Gastroesophageal sphincter (tissue), 4 donors: Measurements from ENCODE around the gene BAIAP2L1. TPM values are rescaled to one million over a fixed set of nuclear protein-coding genes. Genes with fewer than 3 reads are reported as not detected.
A peak's percentile ranks its signal among the peaks of the same experiment; 100 is the strongest.

Source experiments
- ATAC-seq: fragments of 150-250 bp; one replicate; pipeline ENCODE4 v1.9.1; 2016; ENCODE audit warnings: mild to moderate bottlenecking, moderate library complexity
- H3K27ac ChIP-seq, 4 donors: fragments of 200-600 bp; sonication (generic) in 3 of 4; 1 replicate in 3 of 4; 2 replicates in 1 of 4; pipeline ENCODE4 v1.5.1; 2016 to 2019
- H3K27me3 ChIP-seq: fragments of 200-600 bp; sonication (generic); one replicate; pipeline ENCODE4 v1.5.1; 2019
- H3K36me3 ChIP-seq, 2 donors: fragments of 200-600 bp; sonication (generic); one replicate each; pipeline ENCODE4 v1.5.1; 2019; ENCODE audit warnings: control low read depth in 1 of 2
- H3K4me1 ChIP-seq, 3 donors: fragments of 200-600 bp; sonication (generic); 1 replicate in 2 of 3; 2 replicates in 1 of 3; pipeline ENCODE4 v1.5.1; 2016 to 2019; ENCODE audit warnings: control low read depth in 2 of 3
- H3K4me3 ChIP-seq, 2 donors: fragments of 200-600 bp; sonication (generic); one replicate each; pipeline ENCODE4 v1.5.1; 2019; ENCODE audit warnings: mild to moderate bottlenecking in 1 of 2, moderate library complexity in 1 of 2
- H3K9me3 ChIP-seq, 3 donors: fragments of 200-600 bp; sonication (generic); one replicate each; pipeline ENCODE4 v1.5.1; 2017 to 2019; ENCODE audit warnings: control low read depth in 2 of 3
- EP300 ChIP-seq: sonication (generic); formaldehyde crosslinking; IDR thresholded peaks from one replicate; pipeline ENCODE4 v1.6.1; 2017; ENCODE audit warnings: antibody characterized with exemption, mild to moderate bottlenecking
- POLR2A ChIP-seq, 2 donors: fragments of 450-650 bp; IDR thresholded peaks; one replicate each; pipeline ENCODE4 v1.6.1; 2017; ENCODE audit warnings: antibody characterized with exemption in 2 of 2, mild to moderate bottlenecking in 2 of 2, moderate library complexity in 1 of 2
- POLR2AphosphoS5 ChIP-seq: sonication (generic); formaldehyde crosslinking; IDR thresholded peaks from one replicate; pipeline ENCODE4 v1.6.1; 2017; ENCODE audit warnings: antibody characterized with exemption
- WGBS, 2 donors: methylation state at CpG; one replicate each; pipeline ENCODE4 v1.1.5; 2018; ENCODE audit warnings: low coverage in 1 of 2; 5-methylcytosine and 5-hydroxymethylcytosine counted together
- total RNA-seq, 4 donors: library from RNA; depleted of rRNA; stranded (reverse); fragments of >200 nt; gene quantifications; one replicate each; pipeline ENCODE4 v1.1.0, GENCODE V29; 2016
- TF ChIP-seq, protein P1 (sequence below), 4 experiments: fragments of 200-600 bp in 2 of 4; fragments of 450-650 bp in 2 of 4; sonication (generic) in 1 of 4; IDR thresholded peaks; one replicate each; pipeline ENCODE4 v1.5.1; 2017 to 2019; ENCODE audit warnings: antibody characterized with exemption in 4 of 4, mild to moderate bottlenecking in 2 of 4, moderate library complexity in 2 of 4

Gene BAIAP2L1
- total RNA-seq, 4 donors from 2014 or later: 0.13 to 6.7 (median 2.1) TPM

DNA sequence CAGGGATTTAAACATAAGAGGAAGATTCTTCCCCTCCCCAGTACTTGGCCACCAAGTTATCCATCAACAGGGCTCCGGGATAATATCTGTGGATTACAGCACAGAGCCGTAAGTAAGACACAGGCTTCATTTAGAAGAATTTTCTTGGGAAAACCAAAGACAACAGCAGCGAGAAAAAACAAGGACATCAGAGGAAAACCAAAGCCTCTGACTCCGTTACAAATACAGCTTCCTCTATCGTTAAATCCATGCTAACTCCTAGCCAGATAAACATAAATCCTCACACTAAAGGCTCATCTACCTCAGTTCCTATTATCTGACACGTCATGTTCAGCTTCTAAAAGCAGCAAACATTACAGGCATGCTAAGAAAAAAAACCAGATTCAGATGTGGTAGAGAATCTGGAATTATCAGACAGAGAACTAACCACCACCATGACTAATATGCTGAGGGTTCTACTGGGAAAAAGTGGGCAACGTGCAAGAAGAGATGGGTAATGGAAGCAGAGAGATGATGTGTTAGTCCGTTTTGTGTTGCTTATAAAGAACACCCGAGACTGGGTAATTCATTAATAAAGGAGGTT, 71.0 kb downstream of the BAIAP2L1 start:
- no peak for ATAC-seq
- H3K4me1 ChIP-seq: no peaks in the 10 kb centered on the region
- TF ChIP-seq EP300 (no peak), POLR2A (IDR thresholded peaks at IDR 0.05) (no peak), POLR2AphosphoS5 (no peak)
- TF ChIP-seq, protein P1, sequence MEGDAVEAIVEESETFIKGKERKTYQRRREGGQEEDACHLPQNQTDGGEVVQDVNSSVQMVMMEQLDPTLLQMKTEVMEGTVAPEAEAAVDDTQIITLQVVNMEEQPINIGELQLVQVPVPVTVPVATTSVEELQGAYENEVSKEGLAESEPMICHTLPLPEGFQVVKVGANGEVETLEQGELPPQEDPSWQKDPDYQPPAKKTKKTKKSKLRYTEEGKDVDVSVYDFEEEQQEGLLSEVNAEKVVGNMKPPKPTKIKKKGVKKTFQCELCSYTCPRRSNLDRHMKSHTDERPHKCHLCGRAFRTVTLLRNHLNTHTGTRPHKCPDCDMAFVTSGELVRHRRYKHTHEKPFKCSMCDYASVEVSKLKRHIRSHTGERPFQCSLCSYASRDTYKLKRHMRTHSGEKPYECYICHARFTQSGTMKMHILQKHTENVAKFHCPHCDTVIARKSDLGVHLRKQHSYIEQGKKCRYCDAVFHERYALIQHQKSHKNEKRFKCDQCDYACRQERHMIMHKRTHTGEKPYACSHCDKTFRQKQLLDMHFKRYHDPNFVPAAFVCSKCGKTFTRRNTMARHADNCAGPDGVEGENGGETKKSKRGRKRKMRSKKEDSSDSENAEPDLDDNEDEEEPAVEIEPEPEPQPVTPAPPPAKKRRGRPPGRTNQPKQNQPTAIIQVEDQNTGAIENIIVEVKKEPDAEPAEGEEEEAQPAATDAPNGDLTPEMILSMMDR (IDR thresholded peaks at IDR 0.05): no peak
- no peaks in the 10 kb centered on the region for H3K36me3 ChIP-seq
- 55 to 57% methylated on average over 4 to 7 of the region's 9 CpGs for WGBS, 2 donors
- no peak overlapping the region for H3K4me3 ChIP-seq
- H3K9me3 ChIP-seq: peaks cover 0 to 7% (median 0%) of the 10 kb centered on the region in 3 donors
- H3K27me3 ChIP-seq: peaks cover 13% of the 10 kb centered on the region
- H3K27ac ChIP-seq: peak overlapping the region in 1 of 4 donors; percentile 55

- Histone ChIP-seq H3K27ac (peak overlapping the region in 2 of 4 donors; percentile 39 to 55), H3K36me3 (no peaks in the 10 kb centered on the region), H3K27me3 (peaks cover 16% of the 10 kb centered on the region), H3K4me3 (no peak overlapping the region), H3K9me3 (peaks cover 0 to 7% (median 0%) of the 10 kb centered on the region in 3 donors), H3K4me1 (no peaks in the 10 kb centered on the region)
- TF ChIP-seq POLR2A (IDR thresholded peaks at IDR 0.05) (no peak), POLR2AphosphoS5 (no peak), EP300 (no peak)
- TF ChIP-seq, protein P1 (IDR thresholded peaks at IDR 0.05): no peak
- ATAC-seq: no peak
- WGBS, 2 donors: 53 to 61% methylated on average over 3 to 11 of the region's 14 CpGs
Observed at GRCh38 chr7:98329100-98329790, 71.6 kb downstream of the BAIAP2L1 start.

GRCh38 chr7:98324782-98325181, 76.1 kb downstream of the BAIAP2L1 start:
- 94 to 95% methylated on average over 3 to 5 of the region's 6 CpGs for WGBS, 2 donors
- TF ChIP-seq POLR2A (IDR thresholded peaks at IDR 0.05) (no peak), POLR2AphosphoS5 (no peak), EP300 (no peak)
- TF ChIP-seq, protein P1 (IDR thresholded peaks at IDR 0.05): no peak
- H3K36me3 ChIP-seq: no peaks in the 10 kb centered on the region
- no peak for ATAC-seq
- H3K4me3 ChIP-seq: no peak overlapping the region
- peaks cover 0 to 10% (median 0%) of the 10 kb centered on the region in 3 donors for H3K4me1 ChIP-seq
- H3K27me3 ChIP-seq: peaks cover 47% of the 10 kb centered on the region
- H3K9me3 ChIP-seq: no peaks in the 10 kb centered on the region
- H3K27ac ChIP-seq: no peak overlapping the region

GRCh38 chr7:98323597-98324322, 77.1 kb downstream of the BAIAP2L1 start:
- H3K9me3 ChIP-seq: no peaks in the 10 kb centered on the region
- H3K27me3 ChIP-seq: peaks cover 47% of the 10 kb centered on the region
- TF ChIP-seq EP300 (no peak), POLR2A (IDR thresholded peaks at IDR 0.05) (no peak), POLR2AphosphoS5 (no peak)
- TF ChIP-seq, protein P1 (IDR thresholded peaks at IDR 0.05): no peak
- H3K4me3 ChIP-seq: peak overlapping the region in 1 of 2 donors; percentile 13
- no peak for ATAC-seq
- WGBS, 2 donors: 38 to 39% methylated on average over 12 to 23 of the region's 28 CpGs
- H3K36me3 ChIP-seq: no peaks in the 10 kb centered on the region
- H3K4me1 ChIP-seq: peaks cover 0 to 10% (median 0%) of the 10 kb centered on the region in 3 donors
- H3K27ac ChIP-seq: no peak overlapping the region
